Medulla oblongata (tissue), 1 donor: ENCODE measurements around the gene RGS3.
"Not testable (repeated sequence)": the region's sequence is repeated elsewhere in the genome, so short reads cannot be mapped to it uniquely, and the experiment has no call there.

Source experiments
- DNase-seq: peaks from one replicate; pipeline ENCODE4 v3.0.0-alpha.2; 2015; ENCODE audit errors: extremely low spot score

Gene RGS3

GRCh38 chr9:113546566-113546965, 83.0 kb downstream of the RGS3 start:
- DNase-seq, result no peak

GRCh38 chr9:113547501-113547900, 84.0 kb downstream of the RGS3 start:
- DNase-seq, result no peak

- DNase-seq, result peak; percentile 79
These were observed 84.9 kb downstream of the RGS3 start for GRCh38 chr9:113548221-113549041.

- not testable (repeated sequence) for DNase-seq
These were observed 86.4 kb downstream of the RGS3 start for GRCh38 chr9:113549892-113550291.

GRCh38 chr9:113556877-113557593, 93.5 kb downstream of the RGS3 start:
- no peak for DNase-seq

GRCh38 chr9:113558632-113559502, 95.3 kb downstream of the RGS3 start:
- DNase-seq, result no peak

GRCh38 chr9:113559834-113560800, 96.6 kb downstream of the RGS3 start:
- DNase-seq, result no peak

GRCh38 chr9:113562653-113563381, 99.3 kb downstream of the RGS3 start:
- no peak for DNase-seq

GRCh38 chr9:113563826-113564497, 100.4 kb downstream of the RGS3 start:
- DNase-seq, result no peak

GRCh38 chr9:113564498-113565237, 101.1 kb downstream of the RGS3 start:
- DNase-seq, result peak; percentile 87

- DNase-seq, result no peak
These were observed 102.6 kb downstream of the RGS3 start for GRCh38 chr9:113566016-113566711.

GRCh38 chr9:113566712-113567071, 103.2 kb downstream of the RGS3 start:
- no peak for DNase-seq

GRCh38 chr9:113567361-113568080, 104.0 kb downstream of the RGS3 start:
- DNase-seq, result no peak

GRCh38 chr9:113568081-113568435, 104.5 kb downstream of the RGS3 start:
- DNase-seq, result no peak

- DNase-seq, result no peak
These were observed 105.2 kb downstream of the RGS3 start for GRCh38 chr9:113568571-113569321.

GRCh38 chr9:113569472-113570060, 106.0 kb downstream of the RGS3 start:
- DNase-seq, result no peak

- no peak for DNase-seq
These were observed 106.6 kb downstream of the RGS3 start for GRCh38 chr9:113570106-113570505.
